NB4 (cell line): ENCODE measurements around the gene PATJ.

Experiments
- CTCF ChIP-seq: IDR thresholded peaks from one replicate; pipeline ENCODE4 v1.5.1; 2012; ENCODE audit warnings: low read depth, low read length
- MAX ChIP-seq: IDR thresholded peaks from 2 replicates; pipeline ENCODE4 v1.6.1; 2011; ENCODE audit warnings: low read depth, low read length
- MYC ChIP-seq: IDR thresholded peaks from 2 replicates; pipeline ENCODE4 v1.6.1; 2011; ENCODE audit warnings: low read depth, low read length

GRCh38 chr1:61742620-61743430 is 545 bp downstream of the PATJ start:
- no peak for TF ChIP-seq CTCF
- no peak for TF ChIP-seq MAX
- no peak for TF ChIP-seq MYC
